ENCODE results near the gene SRCIN1.
A peak's percentile ranks its signal among the peaks of the same experiment; 100 is the strongest.
"Not testable (repeated sequence)": the region's sequence is repeated elsewhere in the genome, so short reads cannot be mapped to it uniquely, and the experiment has no call there.

The SRCIN1 gene

GRCh38 chr17:38507921-38508569 lies 97.7 kb downstream of the SRCIN1 start:
- DNase-seq: no peak

GRCh38 chr17:38507436-38507835 lies 98.3 kb downstream of the SRCIN1 start:
- no peak for DNase-seq

GRCh38 chr17:38504216-38504615 lies 101.5 kb downstream of the SRCIN1 start:
- no peak for DNase-seq

- DNase-seq: not testable (repeated sequence)
These were observed 102.4 kb downstream of the SRCIN1 start for GRCh38 chr17:38503286-38503913.

GRCh38 chr17:38501718-38502117 lies 104.0 kb downstream of the SRCIN1 start:
- DNase-seq: not testable (repeated sequence)

GRCh38 chr17:38499230-38499629 lies 106.5 kb downstream of the SRCIN1 start:
- not testable (repeated sequence) for DNase-seq

GRCh38 chr17:38498353-38498752 lies 107.4 kb downstream of the SRCIN1 start:
- DNase-seq: no peak

GRCh38 chr17:38497656-38498055 lies 108.1 kb downstream of the SRCIN1 start:
- DNase-seq: not testable (repeated sequence)

- not testable (repeated sequence) for DNase-seq
These were observed 111.6 kb downstream of the SRCIN1 start for GRCh38 chr17:38494152-38494551.

GRCh38 chr17:38492067-38493040 lies 113.4 kb downstream of the SRCIN1 start:
- peak; percentile 51 to 93 for DNase-seq

- not testable (repeated sequence) for DNase-seq
These were observed 114.2 kb downstream of the SRCIN1 start for GRCh38 chr17:38491346-38492066.

- DNase-seq: not testable (repeated sequence)
These were observed 116.0 kb downstream of the SRCIN1 start for GRCh38 chr17:38489774-38490173.

- DNase-seq: not testable (repeated sequence)
These were observed 120.0 kb downstream of the SRCIN1 start for GRCh38 chr17:38485681-38486298.

- DNase-seq: no peak
These were observed 120.6 kb downstream of the SRCIN1 start for GRCh38 chr17:38485146-38485468.

GRCh38 chr17:38484242-38485145 lies 121.3 kb downstream of the SRCIN1 start:
- DNase-seq: peak; percentile 49 to 73

GRCh38 chr17:38482700-38483043 lies 123.1 kb downstream of the SRCIN1 start:
- DNase-seq: not testable (repeated sequence)

GRCh38 chr17:38482039-38482699 lies 123.6 kb downstream of the SRCIN1 start:
- not testable (repeated sequence) for DNase-seq
